ENCODE results near the gene NPEPPS. TPM values are rescaled to one million over a fixed set of nuclear protein-coding genes. Genes with fewer than 3 reads are reported as not detected.
"Not testable (repeated sequence)": the region's sequence is repeated elsewhere in the genome, so short reads cannot be mapped to it uniquely, and the experiment has no call there.

The NPEPPS gene
- total RNA-seq, 1 experiment from 2014 or later = 117 TPM

- not testable (repeated sequence) for H3K27ac ChIP-seq (ENCODE audit: insufficient read length, low read depth, low read length); H3K4me1 ChIP-seq (ENCODE audit: insufficient read depth, low read length); H3K79me1 ChIP-seq (ENCODE audit: insufficient read depth, low read depth, low read length, poor library complexity, severe bottlenecking); H3K36me3 Mint-ChIP-seq (ENCODE audit: insufficient read depth in 1 of 3, low read depth in 3 of 3); H4K20me1 ChIP-seq (ENCODE audit: control insufficient read depth, insufficient read depth, insufficient read length); H3K4me1 Mint-ChIP-seq; H3K9ac ChIP-seq (ENCODE audit: extremely low read depth, insufficient read length, low read length); DNase-seq; H3K23me2 ChIP-seq (ENCODE audit: insufficient read length, low read depth, low read length, poor library complexity, severe bottlenecking); H2BK15ac ChIP-seq (ENCODE audit: low read depth, low read length); H3K4me2 ChIP-seq (ENCODE audit: insufficient read depth, insufficient read length, low read length); H2AFZ ChIP-seq (ENCODE audit: low read length); H3K27me3 ChIP-seq (ENCODE audit: insufficient read depth, low read length); H4K5ac ChIP-seq (ENCODE audit: insufficient read length, low read depth, low read length); H2BK12ac ChIP-seq (ENCODE audit: insufficient read length, low read depth, low read length); H4K91ac ChIP-seq (ENCODE audit: insufficient read length, low read depth, low read length); H2BK120ac ChIP-seq (ENCODE audit: low read depth, low read length, poor library complexity, severe bottlenecking); H3K56ac ChIP-seq (ENCODE audit: insufficient read length, low read depth, low read length); H3K79me2 ChIP-seq (ENCODE audit: insufficient read depth, low read length); H3K4me3 Mint-ChIP-seq; H3K23ac ChIP-seq (ENCODE audit: insufficient read length, low read depth, low read length); H3K18ac ChIP-seq (ENCODE audit: insufficient read length, low read depth, low read length); H2AK5ac ChIP-seq (ENCODE audit: insufficient read length, low read length); H3K27me3 Mint-ChIP-seq (ENCODE audit: low read depth); H3K27ac Mint-ChIP-seq; H4K8ac ChIP-seq (replicated peaks; ENCODE audit: insufficient read length, low read depth, low read length); H2BK5ac ChIP-seq (ENCODE audit: insufficient read length, low read length); H3K4ac ChIP-seq (ENCODE audit: low read depth, low read length); H2BK20ac ChIP-seq (ENCODE audit: low read depth, low read length, poor library complexity, severe bottlenecking); H3K14ac ChIP-seq (ENCODE audit: insufficient read depth, low read length); H3K9me3 ChIP-seq (ENCODE audit: control insufficient read depth, low read depth, low read length); H3K9me3 Mint-ChIP-seq; H3T11ph ChIP-seq (ENCODE audit: low read length)
- WGBS (ENCODE audit: extremely low coverage, insufficient read length, low lambda C conversion rate) = no CpG with 5 or more reads among the region's 4 CpGs
These were observed 10.6 kb upstream of the NPEPPS start for GRCh38 chr17:47520279-47520678.

- not testable (repeated sequence) for H3K27me3 ChIP-seq (ENCODE audit: insufficient read depth, low read length); H2AFZ ChIP-seq (ENCODE audit: low read length); H3K27me3 Mint-ChIP-seq (ENCODE audit: low read depth); H2BK12ac ChIP-seq (ENCODE audit: insufficient read length, low read depth, low read length); H3K36me3 Mint-ChIP-seq (ENCODE audit: insufficient read depth in 1 of 3, low read depth in 3 of 3); H3K79me1 ChIP-seq (ENCODE audit: insufficient read depth, low read depth, low read length, poor library complexity, severe bottlenecking); H3K23me2 ChIP-seq (ENCODE audit: insufficient read length, low read depth, low read length, poor library complexity, severe bottlenecking); H2AK5ac ChIP-seq (ENCODE audit: insufficient read length, low read length); H3K9me3 Mint-ChIP-seq; H3K4me1 Mint-ChIP-seq; H3K4me3 Mint-ChIP-seq; H2BK20ac ChIP-seq (ENCODE audit: low read depth, low read length, poor library complexity, severe bottlenecking); H3K27ac Mint-ChIP-seq; H3K9me3 ChIP-seq (ENCODE audit: control insufficient read depth, low read depth, low read length); H4K5ac ChIP-seq (ENCODE audit: insufficient read length, low read depth, low read length); H3T11ph ChIP-seq (ENCODE audit: low read length); H4K91ac ChIP-seq (ENCODE audit: insufficient read length, low read depth, low read length); H4K20me1 ChIP-seq (ENCODE audit: control insufficient read depth, insufficient read depth, insufficient read length); H3K18ac ChIP-seq (ENCODE audit: insufficient read length, low read depth, low read length); H3K9ac ChIP-seq (ENCODE audit: extremely low read depth, insufficient read length, low read length); H3K79me2 ChIP-seq (ENCODE audit: insufficient read depth, low read length); H3K4ac ChIP-seq (ENCODE audit: low read depth, low read length); H3K56ac ChIP-seq (ENCODE audit: insufficient read length, low read depth, low read length); H3K4me2 ChIP-seq (ENCODE audit: insufficient read depth, insufficient read length, low read length); H3K14ac ChIP-seq (ENCODE audit: insufficient read depth, low read length); H3K27ac ChIP-seq (ENCODE audit: insufficient read length, low read depth, low read length); H2BK120ac ChIP-seq (ENCODE audit: low read depth, low read length, poor library complexity, severe bottlenecking); H4K8ac ChIP-seq (replicated peaks; ENCODE audit: insufficient read length, low read depth, low read length); H2BK15ac ChIP-seq (ENCODE audit: low read depth, low read length); H2BK5ac ChIP-seq (ENCODE audit: insufficient read length, low read length); H3K23ac ChIP-seq (ENCODE audit: insufficient read length, low read depth, low read length); H3K4me1 ChIP-seq (ENCODE audit: insufficient read depth, low read length); DNase-seq
- WGBS (ENCODE audit: extremely low coverage, insufficient read length, low lambda C conversion rate) = no CpG with 5 or more reads among the region's 1 CpG
These were observed 9.5 kb upstream of the NPEPPS start for GRCh38 chr17:47521434-47521833.

- not testable (repeated sequence) for H4K91ac ChIP-seq (ENCODE audit: insufficient read length, low read depth, low read length); H3K36me3 Mint-ChIP-seq (ENCODE audit: insufficient read depth in 1 of 3, low read depth in 3 of 3)
These were observed 8.6 kb upstream of the NPEPPS start for GRCh38 chr17:47522341-47522740.

More at GRCh38 chr17:47522341-47522740, 8.6 kb upstream of the NPEPPS start:
- not testable (repeated sequence) for H3K56ac ChIP-seq (ENCODE audit: insufficient read length, low read depth, low read length); H2BK5ac ChIP-seq (ENCODE audit: insufficient read length, low read length); H2AK5ac ChIP-seq (ENCODE audit: insufficient read length, low read length); H4K20me1 ChIP-seq (ENCODE audit: control insufficient read depth, insufficient read depth, insufficient read length); H3K27me3 ChIP-seq (ENCODE audit: insufficient read depth, low read length); H3K4me1 ChIP-seq (ENCODE audit: insufficient read depth, low read length); H2BK120ac ChIP-seq (ENCODE audit: low read depth, low read length, poor library complexity, severe bottlenecking); H3K9ac ChIP-seq (ENCODE audit: extremely low read depth, insufficient read length, low read length); H2AFZ ChIP-seq (ENCODE audit: low read length); H3K9me3 Mint-ChIP-seq; H4K5ac ChIP-seq (ENCODE audit: insufficient read length, low read depth, low read length); H3K79me1 ChIP-seq (ENCODE audit: insufficient read depth, low read depth, low read length, poor library complexity, severe bottlenecking); H3K23me2 ChIP-seq (ENCODE audit: insufficient read length, low read depth, low read length, poor library complexity, severe bottlenecking); H3K27ac Mint-ChIP-seq; H3K4me1 Mint-ChIP-seq; DNase-seq; H3K4me3 Mint-ChIP-seq; H3K27me3 Mint-ChIP-seq (ENCODE audit: low read depth); H3K27ac ChIP-seq (ENCODE audit: insufficient read length, low read depth, low read length); H3K4ac ChIP-seq (ENCODE audit: low read depth, low read length); H4K8ac ChIP-seq (replicated peaks; ENCODE audit: insufficient read length, low read depth, low read length); H3K79me2 ChIP-seq (ENCODE audit: insufficient read depth, low read length); H2BK12ac ChIP-seq (ENCODE audit: insufficient read length, low read depth, low read length); H3K14ac ChIP-seq (ENCODE audit: insufficient read depth, low read length); H3K18ac ChIP-seq (ENCODE audit: insufficient read length, low read depth, low read length); H3K23ac ChIP-seq (ENCODE audit: insufficient read length, low read depth, low read length); H3T11ph ChIP-seq (ENCODE audit: low read length); H3K4me2 ChIP-seq (ENCODE audit: insufficient read depth, insufficient read length, low read length); H3K9me3 ChIP-seq (ENCODE audit: control insufficient read depth, low read depth, low read length); H2BK20ac ChIP-seq (ENCODE audit: low read depth, low read length, poor library complexity, severe bottlenecking); H2BK15ac ChIP-seq (ENCODE audit: low read depth, low read length)
